Chondrocyte (in vitro differentiated cells): ENCODE data around the gene MPZL1. TPM values are rescaled to one million over a fixed set of nuclear protein-coding genes. Genes with fewer than 3 reads are reported as not detected.

Experiments used
- DNase-seq: peaks from one replicate; pipeline ENCODE4 v3.0.0; 2021; ENCODE audit warnings: mixed read lengths, low spot score
- H3K27ac Mint-ChIP-seq: one replicate; pipeline ENCODE4 v1.8.0; 2021; ENCODE audit warnings: mild to moderate bottlenecking, moderate library complexity, mixed read lengths; ENCODE audit not compliant: unreplicated experiment
- H3K27me3 Mint-ChIP-seq: 2 replicates; pipeline ENCODE4 v1.8.0; 2021; ENCODE audit warnings: low read depth, mixed read lengths
- H3K36me3 Mint-ChIP-seq: 2 replicates; pipeline ENCODE4 v1.8.0; 2021; ENCODE audit warnings: low read depth, mixed read lengths
- H3K4me1 Mint-ChIP-seq: 2 replicates; pipeline ENCODE4 v1.8.0; 2021; ENCODE audit warnings: low read depth, mild to moderate bottlenecking, mixed read lengths
- H3K4me3 Mint-ChIP-seq: one replicate; pipeline ENCODE4 v1.8.0; 2021; ENCODE audit warnings: mild to moderate bottlenecking, moderate library complexity, mixed read lengths; ENCODE audit not compliant: unreplicated experiment
- H3K9me3 Mint-ChIP-seq: 2 replicates; pipeline ENCODE4 v1.8.0; 2021; ENCODE audit warnings: low read depth, mixed read lengths
- total RNA-seq: library from RNA; stranded (reverse); gene quantifications from 3 replicates; pipeline ENCODE4 v1.2.1, GENCODE V29; 2021
- TF ChIP-seq, protein P1 (sequence below): fragments of 200-600 bp; sonication (generic); IDR thresholded peaks from 2 replicates; pipeline ENCODE4 v1.5.0; 2021; ENCODE audit warnings: antibody characterized with exemption, mild to moderate bottlenecking, moderate library complexity

The MPZL1 gene
- total RNA-seq, 1 donor from 2014 or later, result 198 TPM

DNA sequence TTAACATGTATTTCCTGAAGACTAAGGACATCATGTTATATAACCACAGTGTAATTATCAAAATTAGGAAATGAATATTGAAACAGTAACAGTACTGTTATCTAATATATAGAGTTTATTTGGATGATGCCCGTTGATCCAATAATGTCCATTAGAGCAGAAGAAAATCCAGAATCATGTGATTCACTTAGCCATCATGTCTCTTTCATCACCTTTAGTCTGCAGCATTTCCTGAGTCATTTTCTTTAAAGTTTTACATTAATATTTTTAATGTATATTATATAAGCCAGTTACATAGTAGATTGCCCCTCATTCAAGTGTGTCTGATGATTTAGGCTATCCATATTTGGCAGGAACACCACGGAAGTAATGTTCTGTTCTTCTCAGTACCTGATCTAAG, 28.9 kb downstream of the MPZL1 start:
- Mint-ChIP-seq H3K27me3 (no peaks in the 10 kb centered on the region), H3K9me3 (no peaks in the 10 kb centered on the region), H3K4me3 (no peak overlapping the region), H3K4me1 (peaks cover 77% of the 10 kb centered on the region), H3K36me3 (no peaks in the 10 kb centered on the region), H3K27ac (no peak overlapping the region)
- TF ChIP-seq, protein P1, sequence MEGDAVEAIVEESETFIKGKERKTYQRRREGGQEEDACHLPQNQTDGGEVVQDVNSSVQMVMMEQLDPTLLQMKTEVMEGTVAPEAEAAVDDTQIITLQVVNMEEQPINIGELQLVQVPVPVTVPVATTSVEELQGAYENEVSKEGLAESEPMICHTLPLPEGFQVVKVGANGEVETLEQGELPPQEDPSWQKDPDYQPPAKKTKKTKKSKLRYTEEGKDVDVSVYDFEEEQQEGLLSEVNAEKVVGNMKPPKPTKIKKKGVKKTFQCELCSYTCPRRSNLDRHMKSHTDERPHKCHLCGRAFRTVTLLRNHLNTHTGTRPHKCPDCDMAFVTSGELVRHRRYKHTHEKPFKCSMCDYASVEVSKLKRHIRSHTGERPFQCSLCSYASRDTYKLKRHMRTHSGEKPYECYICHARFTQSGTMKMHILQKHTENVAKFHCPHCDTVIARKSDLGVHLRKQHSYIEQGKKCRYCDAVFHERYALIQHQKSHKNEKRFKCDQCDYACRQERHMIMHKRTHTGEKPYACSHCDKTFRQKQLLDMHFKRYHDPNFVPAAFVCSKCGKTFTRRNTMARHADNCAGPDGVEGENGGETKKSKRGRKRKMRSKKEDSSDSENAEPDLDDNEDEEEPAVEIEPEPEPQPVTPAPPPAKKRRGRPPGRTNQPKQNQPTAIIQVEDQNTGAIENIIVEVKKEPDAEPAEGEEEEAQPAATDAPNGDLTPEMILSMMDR, result no peak
- no peak for DNase-seq

DNA sequence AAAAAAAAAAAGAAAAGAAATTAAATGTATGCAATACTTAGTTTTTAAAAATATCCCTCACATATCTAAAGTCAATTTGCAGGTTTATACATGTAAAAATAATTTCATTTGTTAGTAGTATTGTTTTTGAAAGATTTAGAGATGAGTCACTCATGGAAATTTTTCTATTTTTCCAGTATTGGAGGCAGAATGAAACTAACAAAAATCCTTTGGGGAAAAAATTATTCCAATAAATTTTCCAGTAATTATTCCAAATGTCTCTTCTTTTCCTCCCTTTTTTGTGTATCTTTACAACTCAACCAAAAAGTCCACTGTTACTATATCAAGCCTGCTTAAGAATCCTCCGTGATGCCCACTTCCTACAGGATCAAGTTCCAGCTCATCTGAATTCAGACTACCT, 29.9 kb downstream of the MPZL1 start:
- Mint-ChIP-seq H3K4me3 (no peak overlapping the region), H3K36me3 (no peaks in the 10 kb centered on the region), H3K27ac (peak overlapping the region; percentile 17), H3K9me3 (no peaks in the 10 kb centered on the region), H3K4me1 (peaks cover 74% of the 10 kb centered on the region), H3K27me3 (no peaks in the 10 kb centered on the region)
- no peak for DNase-seq
- TF ChIP-seq, protein P1, result no peak

DNA sequence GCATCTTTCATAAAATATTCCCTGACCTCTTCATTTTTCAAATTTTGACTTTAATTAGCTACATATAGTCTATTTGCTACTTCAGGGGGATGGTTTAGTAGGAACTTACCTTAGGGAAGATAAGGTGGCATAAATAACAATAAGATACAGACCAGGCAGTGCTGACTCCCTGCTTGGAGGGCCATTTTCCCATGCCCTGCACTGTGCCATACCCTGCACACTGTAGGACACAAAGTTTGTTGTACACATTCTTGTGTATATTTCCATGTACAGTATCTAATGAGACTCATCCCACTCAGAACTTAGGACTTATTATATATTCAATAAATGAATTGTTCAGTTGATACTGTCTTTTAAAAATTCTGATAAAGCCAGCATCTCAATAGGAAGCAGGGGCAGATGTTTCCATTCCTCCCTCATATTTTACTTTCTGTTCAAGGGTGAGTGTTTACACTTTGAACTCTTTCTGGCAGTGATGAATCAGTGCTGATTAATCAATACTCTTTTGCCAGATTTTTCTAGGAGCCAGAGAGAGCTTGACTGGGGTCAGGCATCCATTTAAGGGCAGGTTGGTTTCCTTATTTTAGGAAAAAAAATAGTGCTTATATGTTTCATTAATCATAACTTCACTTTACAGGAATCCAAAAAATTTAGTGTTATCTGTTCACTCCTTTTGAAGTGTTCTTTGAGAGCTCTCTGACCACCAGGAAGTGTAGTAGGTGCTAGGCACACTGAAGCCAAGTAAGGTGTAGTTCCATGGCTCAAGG, 30.6 kb downstream of the MPZL1 start:
- Mint-ChIP-seq H3K36me3 (no peaks in the 10 kb centered on the region), H3K4me3 (no peak overlapping the region), H3K4me1 (peaks cover 73% of the 10 kb centered on the region), H3K27me3 (no peaks in the 10 kb centered on the region), H3K9me3 (no peaks in the 10 kb centered on the region), H3K27ac (peak overlapping the region; percentile 28)
- no peak for DNase-seq
- TF ChIP-seq, protein P1, result no peak

DNA sequence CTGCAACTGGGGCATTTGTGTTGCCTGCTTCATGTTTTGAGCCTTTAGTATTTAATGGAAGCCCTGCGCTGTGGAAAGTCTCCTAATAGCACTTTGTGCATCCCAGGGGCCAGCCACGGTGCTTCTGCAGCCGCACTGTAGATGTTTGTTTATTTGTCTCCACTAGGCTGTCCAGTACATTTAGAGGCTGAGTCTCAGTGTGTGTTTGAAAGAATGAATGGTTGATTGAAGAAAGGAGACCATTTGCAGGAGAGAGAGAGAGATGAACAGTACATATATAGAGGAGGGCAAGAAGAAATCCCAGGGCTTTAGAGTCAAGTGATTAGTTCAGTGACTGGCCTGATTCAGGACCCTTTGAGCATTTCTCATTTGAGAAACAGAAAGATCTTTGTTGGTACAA, 33.9 kb downstream of the MPZL1 start:
- Mint-ChIP-seq H3K9me3 (no peaks in the 10 kb centered on the region), H3K4me1 (peaks cover 63% of the 10 kb centered on the region), H3K4me3 (no peak overlapping the region), H3K27ac (no peak overlapping the region), H3K36me3 (no peaks in the 10 kb centered on the region), H3K27me3 (no peaks in the 10 kb centered on the region)
- TF ChIP-seq, protein P1, result no peak
- DNase-seq, result no peak

DNA sequence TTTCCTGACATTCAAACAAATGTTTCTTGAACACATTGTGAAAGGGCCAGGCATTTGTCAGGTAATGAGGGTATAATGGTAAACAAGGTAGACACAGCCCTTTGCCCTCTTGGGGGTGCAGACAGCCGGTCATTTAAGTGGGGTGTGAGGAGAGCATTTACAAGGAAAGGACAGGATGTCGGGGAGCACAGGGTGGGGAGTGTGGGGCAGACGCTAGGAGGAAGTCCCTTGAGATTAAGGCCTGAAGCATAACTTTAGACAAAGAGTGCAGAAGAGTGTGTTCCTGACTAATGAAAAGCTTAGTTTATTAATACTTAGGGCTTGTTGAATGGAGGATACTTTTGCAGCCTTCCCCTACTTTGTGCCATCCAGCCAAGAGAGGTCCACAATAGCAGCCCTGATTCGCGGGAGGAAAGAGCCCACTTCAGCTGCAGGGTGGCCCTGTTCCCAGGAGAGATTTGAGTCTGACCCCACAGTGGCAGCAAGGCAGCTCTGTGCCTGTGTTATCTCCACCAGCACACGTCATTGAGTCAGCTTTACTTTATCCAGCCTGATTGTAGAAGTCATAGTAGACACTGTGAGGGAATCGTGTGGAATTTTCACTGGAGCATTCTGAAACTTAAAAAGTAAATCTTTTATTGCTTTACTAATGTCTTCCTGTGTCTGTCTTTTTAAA, 35.1 kb downstream of the MPZL1 start:
- peak overlapping the region; percentile 50 for H3K27ac Mint-ChIP-seq
- no peaks in the 10 kb centered on the region for H3K36me3 Mint-ChIP-seq
- no peaks in the 10 kb centered on the region for H3K9me3 Mint-ChIP-seq
- H3K4me1 Mint-ChIP-seq, result peaks cover 67% of the 10 kb centered on the region
- H3K4me3 Mint-ChIP-seq, result no peak overlapping the region
- no peak for DNase-seq
- no peaks in the 10 kb centered on the region for H3K27me3 Mint-ChIP-seq
- TF ChIP-seq, protein P1, result no peak
